K562 (cell line): Measurements from ENCODE around the gene CHD3. TPM values are rescaled to one million over a fixed set of nuclear protein-coding genes. Genes with fewer than 3 reads are reported as not detected.
A peak's percentile ranks its signal among the peaks of the same experiment; 100 is the strongest.

Source experiments
- ATAC-seq: fragments of 200-7000 bp; cut with Tn5 transposase; 3 replicates; pipeline ENCODE4 v1.9.1; 2020; ENCODE audit warnings: moderate library complexity
- BruUV-seq: library from RNA; stranded (reverse); fragments of 400-500 nt; replicated peaks from 2 replicates; lab custom pipeline; 2021; lab: Mats Ljungman, UMichigan
- CTCF ChIA-PET: fragments of 300-600 bp; formaldehyde crosslinking; extraction: SDS; loops from one replicate; lab custom pipeline; 2021; ENCODE audit warnings: low intra/inter-chr PET ratio; lab: Yijun Ruan, JAX
- POLR2A ChIA-PET: fragments of 300-600, 350-650 bp; sonication (Branson Sonifier 250); formaldehyde crosslinking; extraction: SDS; loops from one replicate; lab custom pipeline; 2021; ENCODE audit warnings: antibody characterized with exemption, inconsistent platforms; lab: Yijun Ruan, JAX
- DNase-seq, 4 experiments: peaks; one replicate each; pipeline versions ENCODE4 v3.0.0 to v3.0.0-alpha.2; 2011 to 2018; ENCODE audit warnings: low spot score in 3 of 4, mixed read lengths in 3 of 4; ENCODE audit errors: extremely low read depth in 1 of 4
- FAIRE-seq: peaks from 2 replicates; lab custom pipeline; 2011; peaks lifted over from hg19 to GRCh38; lab: Jason Lieb, UNC
- H2AFZ ChIP-seq: 2 replicates; pipeline ENCODE4 v1.6.0; 2011; ENCODE audit warnings: low read depth, low read length, control low read depth, inconsistent platforms
- H3K27ac ChIP-seq: fragments of 200-600 bp; 3 replicates; pipeline ENCODE4 v1.8.0; 2011; ENCODE audit warnings: low read depth, mild to moderate bottlenecking, control low read depth, inconsistent platforms, low read length, moderate library complexity, mixed read lengths; ENCODE audit errors: extremely low read depth
- H3K27me3 ChIP-seq, 2 experiments: fragments of 300-600 bp in 1 of 2; 2 replicates in 1 of 2; 3 replicates in 1 of 2; pipeline versions ENCODE4 v1.6.0 to v1.8.0; 2011; ENCODE audit warnings: inconsistent platforms in 2 of 2, low read length in 2 of 2, mild to moderate bottlenecking in 1 of 2, mixed read lengths in 1 of 2, moderate library complexity in 1 of 2; ENCODE audit not compliant: control insufficient read depth in 2 of 2, insufficient read depth in 2 of 2
- H3K36me3 ChIP-seq: fragments of 300-600 bp; 3 replicates; pipeline ENCODE4 v1.8.0; 2011; ENCODE audit warnings: mild to moderate bottlenecking, low read length, inconsistent platforms; ENCODE audit not compliant: control insufficient read depth, insufficient read depth
- H3K4me1 ChIP-seq, 2 experiments: fragments of 200-600 bp in 1 of 2; replicated peaks in 1 of 2; 2 replicates in 1 of 2; 3 replicates in 1 of 2; pipeline versions ENCODE4 v1.5.1 to v1.8.0; 2011; ENCODE audit warnings: inconsistent platforms in 2 of 2, low read length in 2 of 2, mild to moderate bottlenecking in 1 of 2, mixed read lengths in 1 of 2, moderate library complexity in 1 of 2; ENCODE audit not compliant: control insufficient read depth in 2 of 2, insufficient read depth in 2 of 2
- H3K4me2 ChIP-seq: 2 replicates; pipeline ENCODE4 v1.6.1; 2011; ENCODE audit warnings: low read length, control low read depth, inconsistent platforms, mixed read lengths; ENCODE audit not compliant: insufficient read depth
- H3K4me3 ChIP-seq: fragments of 200-600 bp; sonication (generic), shearing (Covaris generic); 2 replicates; pipeline ENCODE4 v1.5.1; 2016; ENCODE audit warnings: control low read depth, inconsistent platforms
- H3K79me2 ChIP-seq: fragments of 200-600 bp; 3 replicates; pipeline ENCODE4 v1.8.0; 2011; ENCODE audit warnings: low read length, inconsistent platforms; ENCODE audit not compliant: control insufficient read depth, insufficient read depth
- H3K9ac ChIP-seq, 2 experiments: 2 replicates each; pipeline versions ENCODE4 v1.6.0 to v1.6.1; 2011; ENCODE audit warnings: low read depth in 2 of 2, low read length in 2 of 2, control low read depth in 1 of 2, inconsistent platforms in 1 of 2, mild to moderate bottlenecking in 1 of 2, mixed read lengths in 1 of 2; ENCODE audit not compliant: insufficient read depth in 1 of 2
- H3K9me1 ChIP-seq: one replicate; pipeline ENCODE4 v1.6.0; 2011; ENCODE audit warnings: inconsistent platforms, mild to moderate bottlenecking, low read length, moderate library complexity; ENCODE audit not compliant: control insufficient read depth, insufficient read depth
- H3K9me3 ChIP-seq: replicated peaks from 2 replicates; pipeline ENCODE4 v1.5.1; 2011; ENCODE audit warnings: low read depth, low read length, inconsistent platforms; ENCODE audit not compliant: control insufficient read depth, insufficient read depth
- H4K20me1 ChIP-seq: replicated peaks from 2 replicates; pipeline ENCODE4 v1.6.1; 2011; ENCODE audit warnings: low read length, inconsistent platforms, mixed read lengths; ENCODE audit not compliant: control insufficient read depth, insufficient read depth
- ARID3A ChIP-seq: IDR thresholded peaks from 2 replicates; pipeline ENCODE4 v1.6.1; 2012; ENCODE audit warnings: low read depth, low read length, improper control_type of control experiment, borderline replicate concordance
- BRF2 ChIP-seq: IDR thresholded peaks from 3 replicates; pipeline ENCODE4 v1.6.1; 2011; ENCODE audit warnings: borderline replicate concordance, mild to moderate bottlenecking; ENCODE audit not compliant: insufficient read length, insufficient read depth
- CC2D1A ChIP-seq: fragments of 450-650 bp; IDR thresholded peaks from 2 replicates; pipeline ENCODE4 v1.6.1; 2017; ENCODE audit warnings: mild to moderate bottlenecking
- CREM ChIP-seq: IDR thresholded peaks from 2 replicates; pipeline ENCODE4 v1.6.1; 2014; ENCODE audit warnings: antibody characterized with exemption, low read depth
- CTBP1 ChIP-seq: fragments of 450-650 bp; IDR thresholded peaks from 2 replicates; pipeline ENCODE4 v1.6.1; 2016; ENCODE audit warnings: borderline replicate concordance
- CTCF ChIP-seq, 3 experiments: IDR thresholded peaks in 2 of 3; conservative IDR thresholded peaks in 1 of 3; 2 replicates each; pipeline ENCODE4 v1.5.1; 2011 to 2012; ENCODE audit warnings: low read length in 3 of 3, mild to moderate bottlenecking in 3 of 3, control low read depth in 2 of 3, improper control_type of control experiment in 1 of 3, inconsistent platforms in 1 of 3, low read depth in 1 of 3, mixed read lengths in 1 of 3, moderate library complexity in 1 of 3; ENCODE audit not compliant: insufficient read depth in 2 of 3
- DPF2 ChIP-seq: fragments of 450-650 bp; IDR thresholded peaks from 2 replicates; pipeline ENCODE4 v1.6.1; 2016
- EGR1 ChIP-seq: fragments of 450-650 bp; conservative IDR thresholded peaks from 2 replicates; pipeline ENCODE4 v1.6.1; 2017; ENCODE audit warnings: mild to moderate bottlenecking
- JUND ChIP-seq, 2 experiments: IDR thresholded peaks; 2 replicates in 1 of 2; 3 replicates in 1 of 2; pipeline ENCODE4 v1.6.1; 2011; ENCODE audit warnings: borderline replicate concordance in 2 of 2, low read depth in 2 of 2, low read length in 2 of 2, improper control_type of control experiment in 1 of 2, missing biosample characterization in 1 of 2, missing genetic modification characterization in 1 of 2, missing genetic modification reagents in 1 of 2
- KLF16 ChIP-seq: IDR thresholded peaks from 2 replicates; pipeline ENCODE4 v1.6.1; 2016; ENCODE audit warnings: antibody characterized with exemption
- LEF1 ChIP-seq: fragments of 450-650 bp; IDR thresholded peaks from 2 replicates; pipeline ENCODE4 v1.6.1; 2016; ENCODE audit warnings: mild to moderate bottlenecking
- NBN ChIP-seq: fragments of 450-650 bp; IDR thresholded peaks from 2 replicates; pipeline ENCODE4 v1.6.1; 2016; ENCODE audit warnings: low read depth, mild to moderate bottlenecking
- RAD51 ChIP-seq: fragments of 450-650 bp; IDR thresholded peaks from 2 replicates; pipeline ENCODE4 v1.7.1; 2016; ENCODE audit warnings: low read depth, mild to moderate bottlenecking, borderline replicate concordance
- RCOR1 ChIP-seq, 2 experiments: IDR thresholded peaks; 2 replicates each; pipeline ENCODE4 v1.6.1; 2012; ENCODE audit warnings: low read depth in 2 of 2, low read length in 2 of 2, borderline replicate concordance in 1 of 2, improper control_type of control experiment in 1 of 2
- TAF9B ChIP-seq: fragments of 450-650 bp; IDR thresholded peaks from 2 replicates; pipeline ENCODE4 v1.6.1; 2018; ENCODE audit warnings: mild to moderate bottlenecking; ENCODE audit not compliant: partially characterized antibody
- ZNF384 ChIP-seq: IDR thresholded peaks from 2 replicates; pipeline ENCODE4 v1.6.1; 2012; ENCODE audit warnings: low read depth, low read length, improper control_type of control experiment
- WGBS: fragments of 100-300 bp; shearing (Covaris generic); methylation state at CpG from one replicate; pipeline ENCODE4 v1.1.6; 2016; ENCODE audit warnings: low coverage, mixed read lengths; ENCODE audit not compliant: insufficient coverage; ENCODE audit errors: missing lambda C conversion rate; 5-methylcytosine and 5-hydroxymethylcytosine counted together
- in situ Hi-C: fragments of 300-500 bp; cut with MboI; formaldehyde crosslinking; loops from 4 replicates; pipeline ENCODE4 v1.15.0; 2018; ENCODE audit warnings: inconsistent platforms, mixed read lengths
- intact Hi-C: fragments of 100-400 bp; cut with micrococcal nuclease; formaldehyde crosslinking; loops from 2 replicates; pipeline ENCODE4 v1.14.2; 2022
- polyA plus RNA-seq, 8 experiments: library from polyadenylated mRNA; depleted of rRNA in 4 of 8; stranded (reverse) in 5 of 8; unstranded in 3 of 8; fragments of >200 nt; fragmentation: Nextera tagmentation in 2 of 8; fragmentation: Illumina TruSeq in 1 of 8; extraction: Ambion mirVana in 2 of 8; extraction: Trizol in 1 of 8; gene quantifications; 2 replicates each; pipeline versions ENCODE4 v1.2.1 to v1.2.3, GENCODE V29; 2011 to 2014; ENCODE audit warnings: inconsistent platforms in 1 of 8, missing spikeins in 1 of 8
- total RNA-seq, 7 experiments: library from RNA; depleted of rRNA in 6 of 7; stranded (reverse); fragments of >200 nt in 6 of 7; fragmentation: Illumina TruSeq in 2 of 7; extraction: Trizol in 2 of 7; gene quantifications; 2 replicates each; pipeline versions ENCODE4 v1.2.1 to v1.2.3, GENCODE V29; 2011 to 2021; ENCODE audit warnings: low replicate concordance in 1 of 7

Gene CHD3
- total and polyA plus RNA-seq, 9 of the 15 experiments (the other 6 are each of a cell fraction or from before 2014, with no cell fraction given): 0.39 to 38.2 (median 21.2) TPM

- POLR2A ChIA-PET: interaction anchor here (0.5 to 1.4 kb wide), 6 partner anchors 13 to 144 kb away, joined by 3 to 8 read pairs (median 4); partner anchors contain the start of gene CHD3
- H2AFZ ChIP-seq: no peak overlapping the region
- BruUV-seq: no TSS peak
- no peaks in the 10 kb centered on the region for H3K9me3 ChIP-seq
- FAIRE-seq (peak; percentile 90), DNase-seq (peak; percentile 48 to 84 (median 50)), ATAC-seq (peak; percentile 69)
- no peaks in the 10 kb centered on the region for H3K27me3 ChIP-seq
- peaks cover 27% of the 10 kb centered on the region; the same call in 2 of the 3 replicates for H3K36me3 ChIP-seq
- intact Hi-C loops (loop anchor here (1.0 to 2.0 kb wide), 3 partner anchors 75 to 144 kb away; no protein-coding TSS in a partner anchor), in situ Hi-C loops (loop anchor here (5.0 kb wide), 1 partner anchor 144 kb away; no protein-coding TSS in a partner anchor)
- no peaks in the 10 kb centered on the region for H3K9me1 ChIP-seq
- WGBS: 6% methylated on average over 2 of the region's 3 CpGs
- H3K27ac ChIP-seq: no peak overlapping the region
- H3K79me2 ChIP-seq: peaks cover 8% of the 10 kb centered on the region; the same call in 1 of the 3 replicates
- H3K4me3 ChIP-seq: no peak overlapping the region
- CTCF ChIA-PET: interaction anchor here (0.6 to 3.9 kb wide), 8 partner anchors 19 to 1084 kb away, joined by 3 to 52 read pairs (median 4); partner anchors contain the start of genes CNTROB and TRAPPC1
- peaks cover 18 to 24% of the 10 kb centered on the region in 2 experiments; a peak in 4 of 5 replicates for H3K4me1 ChIP-seq
- no peak overlapping the region for H3K9ac ChIP-seq
- H4K20me1 ChIP-seq: no peaks in the 10 kb centered on the region
- H3K4me2 ChIP-seq: no peak overlapping the region
- TF ChIP-seq JUND (IDR thresholded peaks at IDR 0.05; ENCODE audit: borderline replicate concordance, low read depth, low read length) (peak; percentile 38; the same call in 1 of the 2 replicates), JUND (tag; IDR thresholded peaks at IDR 0.05; ENCODE audit: borderline replicate concordance, low read depth, low read length) (no peak), BRF2 (no peak), ZNF384 (peak; percentile 99), CTBP1 (peak; percentile 67), DPF2 (0 out of 2 replicates have a peak, but pooled peaks have one; percentile 38), TAF9B (no peak), RCOR1 (IDR thresholded peaks at IDR 0.05; ENCODE audit: borderline replicate concordance in 1 of 2, low read depth in 2 of 2, low read length in 2 of 2) (peak in 1 of 2 experiments; percentile 62; a peak in 2 of 4 replicates), EGR1 (0 out of 2 replicates have a peak, but pooled peaks have one; percentile 19), NBN (peak; percentile 37; the same call in 1 of the 2 replicates), KLF16 (0 out of 2 replicates have a peak, but pooled peaks have one; percentile 20), RAD51 (no peak), CREM (0 out of 2 replicates have a peak, but pooled peaks have one; percentile 17), CC2D1A (peak; percentile 38; the same call in 1 of the 2 replicates), ARID3A (0 out of 2 replicates have a peak, but pooled peaks have one; percentile 28), CTCF (IDR thresholded peaks at IDR 0.05 in 2 of 3, conservative IDR thresholded peaks at IDR 0.05 in 1 of 3; ENCODE audit: insufficient read depth in 2 of 3, low read depth in 1 of 3, low read length in 3 of 3) (peak; percentile 73 to 91 (median 74)), LEF1 (0 out of 2 replicates have a peak, but pooled peaks have one; percentile 38)
These were observed 24.4 kb downstream of the CHD3 start for GRCh38 chr17:7912927-7913524.
